C4-2B (cell line): ENCODE data around the gene MTIF2.

Experiments
- CTCF ChIP-seq: fragments of 450-650 bp; conservative IDR thresholded peaks from 2 replicates; pipeline ENCODE4 v1.5.1; 2017; ENCODE audit warnings: mild to moderate bottlenecking
- ZFX ChIP-seq: fragments of 450-650 bp; IDR thresholded peaks from 2 replicates; pipeline ENCODE4 v1.6.1; 2017

- TF ChIP-seq CTCF (no peak), ZFX (no peak)
Observed at GRCh38 chr2:55309446-55309845, 40.4 kb upstream of the MTIF2 start.
